ENCODE measurements around the gene RINL. TPM values are rescaled to one million over a fixed set of nuclear protein-coding genes. Genes with fewer than 3 reads are reported as not detected.

The RINL gene
- total and polyA plus RNA-seq, 8 donors = 6.5 to 26.2 (median 10.6) TPM

DNA sequence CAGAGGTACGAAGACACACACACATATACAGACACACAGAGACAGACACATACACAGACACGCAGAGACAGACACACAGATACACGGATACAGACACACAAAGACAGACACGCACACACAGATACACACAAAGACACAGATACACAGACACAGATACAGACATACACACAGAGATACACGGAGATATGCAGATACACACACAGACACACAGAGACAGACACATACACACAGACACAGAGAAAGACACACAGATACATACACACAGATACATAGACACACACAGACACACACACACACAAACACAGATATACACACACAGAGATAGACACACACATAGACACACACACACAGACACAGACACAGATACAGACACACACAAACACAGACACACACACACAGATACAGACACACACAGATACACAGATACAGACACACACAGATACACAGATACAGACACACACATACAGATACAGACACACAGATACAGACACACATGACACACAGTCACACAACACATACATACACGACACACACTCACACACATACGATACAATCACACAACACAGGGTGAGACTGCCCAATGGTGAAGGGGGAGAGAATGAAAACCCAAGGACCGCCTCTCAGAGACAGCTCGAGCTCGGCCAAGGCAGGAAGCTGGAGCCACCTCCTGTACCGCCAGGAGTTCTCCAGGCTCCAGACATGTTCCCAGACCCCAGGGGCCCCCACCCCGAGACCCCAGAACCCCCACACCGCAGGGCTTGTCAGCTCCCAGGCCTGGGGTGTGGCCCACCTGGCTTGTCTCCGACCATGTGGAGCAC is 42.7 kb upstream of the RINL start:
- no peak for ATAC-seq
- Histone ChIP-seq H3K27me3 (no peaks in the 10 kb centered on the region), H3K4me3 (no peak overlapping the region), H3K9me3 (no peaks in the 10 kb centered on the region), H3K36me3 (peaks cover 0 to 6% (median 0%) of the 10 kb centered on the region in 3 donors), H3K27ac (no peak overlapping the region), H3K4me1 (no peaks in the 10 kb centered on the region)
- intact Hi-C loops (cut with DNase I) = loop anchor here in 1 of 3 donors (10.0 kb wide), 1 partner anchor 406 kb away; no protein-coding TSS in a partner anchor
- no peak for FAIRE-seq
- WGBS, 2 donors = 76 to 82% methylated on average over 14 of the region's 14 CpGs
- TF ChIP-seq, protein P1, sequence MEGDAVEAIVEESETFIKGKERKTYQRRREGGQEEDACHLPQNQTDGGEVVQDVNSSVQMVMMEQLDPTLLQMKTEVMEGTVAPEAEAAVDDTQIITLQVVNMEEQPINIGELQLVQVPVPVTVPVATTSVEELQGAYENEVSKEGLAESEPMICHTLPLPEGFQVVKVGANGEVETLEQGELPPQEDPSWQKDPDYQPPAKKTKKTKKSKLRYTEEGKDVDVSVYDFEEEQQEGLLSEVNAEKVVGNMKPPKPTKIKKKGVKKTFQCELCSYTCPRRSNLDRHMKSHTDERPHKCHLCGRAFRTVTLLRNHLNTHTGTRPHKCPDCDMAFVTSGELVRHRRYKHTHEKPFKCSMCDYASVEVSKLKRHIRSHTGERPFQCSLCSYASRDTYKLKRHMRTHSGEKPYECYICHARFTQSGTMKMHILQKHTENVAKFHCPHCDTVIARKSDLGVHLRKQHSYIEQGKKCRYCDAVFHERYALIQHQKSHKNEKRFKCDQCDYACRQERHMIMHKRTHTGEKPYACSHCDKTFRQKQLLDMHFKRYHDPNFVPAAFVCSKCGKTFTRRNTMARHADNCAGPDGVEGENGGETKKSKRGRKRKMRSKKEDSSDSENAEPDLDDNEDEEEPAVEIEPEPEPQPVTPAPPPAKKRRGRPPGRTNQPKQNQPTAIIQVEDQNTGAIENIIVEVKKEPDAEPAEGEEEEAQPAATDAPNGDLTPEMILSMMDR (IDR thresholded peaks at IDR 0.05) = no peak
- no peak for DNase-seq

DNA sequence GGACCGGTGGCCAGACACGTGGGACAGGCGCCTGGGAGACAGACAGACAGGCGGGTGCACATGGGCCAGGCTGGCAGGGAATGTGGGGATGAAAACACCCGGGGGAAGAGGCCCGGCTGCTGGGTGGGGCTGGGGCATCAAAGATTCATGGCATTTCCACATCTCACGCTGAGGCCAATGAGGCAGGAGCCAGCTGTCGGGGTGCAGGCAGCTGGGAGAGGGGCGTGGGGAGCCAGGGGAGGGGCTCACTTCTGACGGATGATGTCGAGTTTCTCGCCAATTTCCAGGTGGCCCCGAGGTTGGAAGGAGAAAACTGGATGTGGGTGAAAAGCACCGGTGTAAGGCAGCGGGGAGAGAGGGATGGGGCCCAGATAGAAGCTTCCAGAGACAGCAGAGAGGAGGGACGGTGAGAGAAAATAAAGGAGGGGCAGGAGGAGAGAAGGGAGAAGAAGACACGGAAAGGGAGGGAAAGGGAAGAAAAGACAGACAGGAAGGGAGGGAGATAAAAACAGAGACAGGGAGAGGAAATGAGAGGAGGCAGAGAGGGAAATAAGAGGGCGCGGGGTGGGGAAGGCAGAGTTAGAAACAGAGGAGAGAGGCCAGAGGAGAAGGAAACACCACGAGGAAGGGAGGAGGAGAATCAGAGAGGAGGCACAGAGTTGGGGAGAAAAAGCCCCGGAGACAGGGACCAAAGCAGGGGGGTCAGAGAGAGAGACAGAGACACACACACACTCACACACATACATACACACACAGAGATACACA is 41.9 kb upstream of the RINL start:
- Histone ChIP-seq H3K27ac (no peak overlapping the region), H3K4me3 (no peak overlapping the region), H3K4me1 (no peaks in the 10 kb centered on the region), H3K27me3 (no peaks in the 10 kb centered on the region), H3K36me3 (no peaks in the 10 kb centered on the region), H3K9me3 (no peaks in the 10 kb centered on the region)
- TF ChIP-seq, protein P1 (IDR thresholded peaks at IDR 0.05) = no peak
- ATAC-seq = no peak
- no peak for FAIRE-seq
- WGBS, 2 donors = 76 to 78% methylated on average over 21 of the region's 21 CpGs
- intact Hi-C loops (cut with DNase I) = loop anchor here in 1 of 3 donors (10.0 kb wide), 1 partner anchor 405 kb away; no protein-coding TSS in a partner anchor
- DNase-seq = peak in 1 of 6 donors; percentile 49

DNA sequence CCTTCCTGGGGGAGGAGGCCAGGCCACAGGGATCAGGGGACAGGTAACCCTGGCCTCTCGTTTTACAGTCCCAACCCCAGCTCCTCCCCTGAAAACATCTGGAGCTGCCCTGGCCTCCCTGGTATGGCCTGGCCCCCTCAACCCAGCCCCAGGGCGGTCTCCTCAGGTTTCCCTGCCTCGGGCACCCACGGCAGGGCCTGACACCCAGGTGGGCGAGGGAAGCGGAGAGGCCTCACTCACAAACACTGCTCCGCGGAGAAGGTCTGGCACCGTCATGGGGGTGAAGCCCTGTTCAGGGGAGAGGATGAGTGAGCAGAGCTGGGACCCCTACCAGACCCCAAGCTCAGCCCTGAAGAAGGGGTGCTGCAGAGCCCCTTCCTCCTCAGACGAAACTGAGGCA is 40.5 kb upstream of the RINL start:
- intact Hi-C loops (cut with DNase I) = no loop called here
- Histone ChIP-seq H3K27ac (no peak overlapping the region), H3K9me3 (no peaks in the 10 kb centered on the region), H3K27me3 (no peaks in the 10 kb centered on the region), H3K36me3 (no peaks in the 10 kb centered on the region), H3K4me1 (no peaks in the 10 kb centered on the region), H3K4me3 (no peak overlapping the region)
- FAIRE-seq (no peak), DNase-seq (peak in 3 of 6 donors; percentile 13 to 51 (median 51)), ATAC-seq (no peak)
- WGBS, 2 donors = 87 to 92% methylated on average over 10 of the region's 10 CpGs
- TF ChIP-seq, protein P1 (IDR thresholded peaks at IDR 0.05) = no peak

DNA sequence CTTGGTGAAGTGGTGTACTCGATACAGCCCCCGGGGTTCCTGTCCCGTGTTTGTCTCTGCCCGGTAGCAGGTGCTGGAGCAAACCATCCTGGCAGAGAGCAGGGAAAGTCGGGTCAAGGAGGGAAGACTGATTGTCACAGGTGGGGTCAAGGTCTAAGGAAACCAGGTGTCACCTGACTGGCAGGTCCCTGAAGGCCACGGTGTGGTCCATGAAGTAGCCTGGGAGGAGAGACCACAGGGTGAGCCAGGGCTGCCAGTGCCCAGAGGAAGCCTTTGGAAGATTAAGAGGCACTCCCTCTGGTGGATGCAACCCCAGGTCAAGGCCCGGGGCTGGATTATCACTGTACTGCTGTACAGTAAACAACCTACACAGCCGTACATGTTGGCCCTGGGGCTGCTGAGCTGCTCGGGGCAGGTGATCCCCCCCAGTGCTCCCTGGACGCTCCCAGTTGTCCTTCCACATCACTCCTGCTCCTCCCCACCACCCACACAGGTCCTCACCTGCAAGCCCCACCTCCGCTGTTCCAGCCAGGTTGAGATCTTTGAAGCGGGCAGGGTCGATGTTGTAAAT is 39.9 kb upstream of the RINL start:
- ATAC-seq = peak in 2 of 4 donors; percentile 15 to 32

More for the DNA sequence above, 39.9 kb upstream of the RINL start:
- 67 to 69% methylated on average over 13 of the region's 13 CpGs for WGBS, 2 donors
- DNase-seq (peak in 1 of 6 donors; percentile 55), FAIRE-seq (no peak)
- Histone ChIP-seq H3K9me3 (no peaks in the 10 kb centered on the region), H3K27ac (no peak overlapping the region), H3K27me3 (no peaks in the 10 kb centered on the region), H3K4me1 (no peaks in the 10 kb centered on the region), H3K4me3 (no peak overlapping the region), H3K36me3 (no peaks in the 10 kb centered on the region)
- intact Hi-C loops (cut with DNase I) = no loop called here
- TF ChIP-seq, protein P1 (IDR thresholded peaks at IDR 0.05) = no peak

All from pancreas (tissue), 10 donors.